Measurements from ENCODE around the gene SLC2A3.
"Not testable (repeated sequence)": the region's sequence is repeated elsewhere in the genome, so short reads cannot be mapped to it uniquely, and the experiment has no call there.

DNA sequence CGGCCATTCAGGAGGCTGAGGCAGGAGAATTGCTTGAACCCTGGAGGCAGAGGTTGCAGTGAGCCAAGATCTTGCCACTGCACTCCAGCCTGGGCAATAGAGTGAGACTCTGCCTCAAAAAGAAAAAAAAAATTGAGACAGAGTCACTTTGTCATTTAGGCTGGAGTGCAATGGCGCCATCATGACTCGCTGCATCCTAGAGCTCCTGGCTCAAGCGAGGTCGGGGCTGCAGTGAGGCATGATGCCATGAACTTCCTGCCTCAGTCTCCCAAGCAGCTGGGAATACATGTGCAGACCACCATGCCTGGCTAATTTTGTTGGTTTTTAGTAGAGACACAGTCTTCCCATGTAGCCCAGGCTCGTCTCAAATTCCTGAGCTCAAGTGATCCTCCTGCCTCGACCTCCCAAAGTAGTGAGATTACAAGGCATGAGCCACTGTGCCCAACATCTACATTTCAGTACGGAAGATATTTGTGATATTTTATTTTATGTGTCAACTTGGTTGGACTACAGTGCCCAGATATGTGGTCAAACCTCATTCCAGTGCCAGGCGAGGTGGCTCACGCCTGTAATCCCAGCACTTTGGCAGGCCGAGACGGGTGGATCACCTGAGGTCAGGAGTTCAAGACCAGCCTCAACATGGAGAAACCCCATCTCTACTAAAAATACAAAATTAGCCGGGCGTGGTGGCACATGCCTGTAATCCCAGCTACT lies 14.4 kb upstream of the SLC2A3 start:
- TF ChIP-seq, protein P1, sequence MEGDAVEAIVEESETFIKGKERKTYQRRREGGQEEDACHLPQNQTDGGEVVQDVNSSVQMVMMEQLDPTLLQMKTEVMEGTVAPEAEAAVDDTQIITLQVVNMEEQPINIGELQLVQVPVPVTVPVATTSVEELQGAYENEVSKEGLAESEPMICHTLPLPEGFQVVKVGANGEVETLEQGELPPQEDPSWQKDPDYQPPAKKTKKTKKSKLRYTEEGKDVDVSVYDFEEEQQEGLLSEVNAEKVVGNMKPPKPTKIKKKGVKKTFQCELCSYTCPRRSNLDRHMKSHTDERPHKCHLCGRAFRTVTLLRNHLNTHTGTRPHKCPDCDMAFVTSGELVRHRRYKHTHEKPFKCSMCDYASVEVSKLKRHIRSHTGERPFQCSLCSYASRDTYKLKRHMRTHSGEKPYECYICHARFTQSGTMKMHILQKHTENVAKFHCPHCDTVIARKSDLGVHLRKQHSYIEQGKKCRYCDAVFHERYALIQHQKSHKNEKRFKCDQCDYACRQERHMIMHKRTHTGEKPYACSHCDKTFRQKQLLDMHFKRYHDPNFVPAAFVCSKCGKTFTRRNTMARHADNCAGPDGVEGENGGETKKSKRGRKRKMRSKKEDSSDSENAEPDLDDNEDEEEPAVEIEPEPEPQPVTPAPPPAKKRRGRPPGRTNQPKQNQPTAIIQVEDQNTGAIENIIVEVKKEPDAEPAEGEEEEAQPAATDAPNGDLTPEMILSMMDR (IDR thresholded peaks at IDR 0.05; ENCODE audit: borderline replicate concordance, extremely low read depth, low read length, poor library complexity, severe bottlenecking): not testable (repeated sequence)
- not testable (repeated sequence) for TF ChIP-seq EZH2 (IDR thresholded peaks at IDR 0.05; ENCODE audit: borderline replicate concordance, low read depth, low read length, severe bottlenecking)

Measured in DND-41 (cell line).